ENCODE measurements around the gene SRP14.
A peak's percentile ranks its signal among the peaks of the same experiment; 100 is the strongest.
"Not testable (repeated sequence)": the region's sequence is repeated elsewhere in the genome, so short reads cannot be mapped to it uniquely, and the experiment has no call there.

Gene SRP14, protein sequence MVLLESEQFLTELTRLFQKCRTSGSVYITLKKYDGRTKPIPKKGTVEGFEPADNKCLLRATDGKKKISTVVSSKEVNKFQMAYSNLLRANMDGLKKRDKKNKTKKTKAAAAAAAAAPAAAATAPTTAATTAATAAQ

DNA sequence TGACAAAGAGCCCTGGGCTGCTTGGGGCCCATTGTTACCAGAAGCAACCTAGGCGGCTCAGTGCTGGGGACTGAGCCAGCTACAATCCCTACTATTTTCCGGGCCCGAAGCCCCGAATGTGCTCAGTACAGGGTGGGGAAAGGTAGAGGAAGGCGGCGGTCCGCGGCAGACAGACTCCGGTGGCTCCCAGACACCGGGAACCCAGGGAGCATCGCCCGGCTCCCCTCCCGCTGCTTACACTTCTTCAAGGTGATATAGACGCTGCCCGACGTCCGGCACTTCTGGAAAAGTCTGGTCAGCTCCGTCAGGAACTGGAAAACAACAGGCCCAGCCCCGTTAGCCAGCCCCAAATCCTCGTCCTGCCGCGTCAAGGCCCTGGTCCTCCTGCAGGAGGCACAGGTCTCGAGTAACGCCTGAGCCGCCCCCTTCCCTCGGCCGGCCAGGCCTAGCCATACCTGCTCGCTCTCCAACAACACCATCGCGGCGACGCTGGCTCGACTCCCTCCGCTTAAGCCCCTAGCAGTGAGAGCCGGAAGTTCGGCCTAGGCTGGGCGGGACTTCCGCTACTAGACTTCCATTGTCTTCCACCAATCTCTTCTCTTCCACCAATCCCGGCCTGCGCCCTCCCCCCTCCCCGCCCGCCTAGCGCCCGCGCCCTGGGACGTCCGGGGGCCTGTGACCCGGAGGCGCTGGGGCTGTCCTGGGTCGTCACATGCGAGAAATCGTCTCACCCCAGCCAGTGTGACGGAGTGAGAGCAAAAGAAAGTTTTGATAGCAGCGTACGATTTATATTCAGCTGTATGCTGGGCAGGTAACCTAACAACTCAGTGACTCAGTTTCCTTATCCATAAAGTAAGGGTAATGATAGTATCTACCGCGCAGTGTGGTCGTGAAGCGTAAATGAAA, at the start of gene SRP14:
TSS of gene SRP14 (minus strand) at position 544 of the 906 bp plus-strand sequence. CDS start at position 479, 65 bp downstream.
- peak; percentile 98 for DNase-seq

DNA sequence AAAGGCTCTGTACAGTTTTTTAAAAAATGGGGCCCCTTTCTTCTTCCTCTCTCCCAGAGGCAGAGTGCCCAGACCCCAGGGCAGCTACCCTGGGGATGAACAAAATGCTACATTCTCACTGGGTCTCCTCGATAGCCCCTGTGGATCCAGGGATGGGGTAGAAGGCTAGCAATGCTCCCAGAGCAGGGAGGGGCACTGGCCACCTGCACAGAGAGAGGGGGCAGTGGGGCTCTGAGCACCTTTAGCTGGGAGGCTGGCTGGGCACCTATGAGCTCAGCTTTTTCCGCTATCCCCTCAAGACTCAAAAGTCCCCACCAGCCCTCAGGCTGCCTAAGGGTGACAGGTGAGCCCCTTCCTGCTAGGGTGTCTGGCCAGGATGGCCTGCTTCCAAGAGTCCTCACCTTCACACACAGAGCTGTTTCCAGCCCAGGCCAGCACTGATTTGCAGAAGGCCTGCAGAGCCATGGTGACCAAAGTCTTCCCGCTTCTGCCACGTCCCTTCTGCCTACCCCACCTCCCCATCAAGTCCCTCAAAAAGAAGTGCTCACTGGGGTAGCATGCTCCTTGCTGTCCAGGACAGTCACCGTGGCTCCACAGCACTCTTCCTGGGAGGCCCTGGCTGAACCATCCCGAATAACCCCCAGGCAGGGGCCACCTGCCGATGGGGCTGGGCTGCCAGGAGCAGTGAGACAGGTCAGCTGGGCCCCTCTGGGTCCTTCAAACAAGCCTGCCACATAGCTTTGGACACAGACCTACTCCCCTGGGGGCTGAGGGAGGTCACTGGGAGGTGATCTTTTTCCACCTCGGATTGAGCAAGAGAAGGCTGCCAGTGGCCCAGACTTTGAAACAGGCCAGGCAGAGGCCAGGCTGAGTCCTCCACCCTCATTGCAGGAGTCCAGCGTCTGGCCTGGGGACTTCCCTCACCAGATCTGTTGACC, 49.3 kb upstream of the SRP14 start:
- DNase-seq: no peak

DNA sequence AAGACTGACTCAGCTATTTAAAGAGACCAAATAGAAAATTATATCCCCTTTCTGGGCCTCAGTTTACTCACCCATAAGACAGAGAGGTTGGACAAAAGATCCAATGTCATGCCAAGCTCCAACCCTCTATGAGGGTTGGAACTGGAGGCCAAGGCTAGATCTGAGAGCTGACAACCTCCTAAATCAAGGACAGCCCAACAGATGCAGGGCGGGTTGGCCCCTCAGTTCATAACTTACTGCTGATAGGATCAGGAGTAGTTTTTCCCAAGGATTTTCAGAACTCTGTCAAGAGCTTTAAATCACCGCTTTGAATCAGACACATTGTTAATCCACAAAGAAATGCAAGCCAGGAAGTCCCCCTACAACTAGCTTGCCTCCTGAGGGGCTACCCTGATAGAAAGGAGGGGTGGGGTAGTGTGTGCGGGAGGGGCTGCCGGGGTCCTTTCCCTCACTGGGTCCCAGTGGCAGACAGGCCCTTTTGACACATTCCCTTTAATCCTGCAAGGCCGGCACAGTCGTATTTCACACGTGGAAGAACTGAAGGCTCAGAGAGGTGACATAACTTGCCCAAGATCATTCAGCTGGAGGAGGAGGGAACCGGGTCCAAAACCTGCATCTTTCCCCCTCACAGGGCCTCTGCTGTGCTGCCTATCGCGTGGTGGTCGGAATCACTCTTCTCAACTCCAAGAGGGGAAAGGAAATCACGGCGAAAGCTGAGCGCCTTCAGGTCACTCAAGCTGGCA, 48.3 kb upstream of the SRP14 start:
- no peak for DNase-seq

DNA sequence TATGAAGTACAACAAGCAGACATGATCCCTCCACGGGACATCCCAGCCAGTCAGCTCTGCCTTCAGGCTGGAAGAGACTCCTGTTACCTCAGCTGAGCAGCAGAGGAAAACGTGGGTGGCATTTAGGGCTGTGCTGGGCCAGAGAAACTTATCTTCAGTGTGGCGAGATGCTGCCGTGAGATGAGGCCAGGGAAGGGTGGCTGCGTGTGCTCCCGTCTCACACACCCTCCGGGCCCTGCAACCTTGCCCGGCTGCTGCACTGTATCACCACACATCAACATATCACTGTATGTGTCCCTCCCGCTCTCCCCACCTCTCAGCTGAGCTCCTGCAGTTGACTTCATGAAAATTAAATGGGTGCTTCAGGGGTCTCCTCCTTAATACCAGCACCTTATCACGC, 46.3 kb upstream of the SRP14 start:
- peak; percentile 88 for DNase-seq

DNA sequence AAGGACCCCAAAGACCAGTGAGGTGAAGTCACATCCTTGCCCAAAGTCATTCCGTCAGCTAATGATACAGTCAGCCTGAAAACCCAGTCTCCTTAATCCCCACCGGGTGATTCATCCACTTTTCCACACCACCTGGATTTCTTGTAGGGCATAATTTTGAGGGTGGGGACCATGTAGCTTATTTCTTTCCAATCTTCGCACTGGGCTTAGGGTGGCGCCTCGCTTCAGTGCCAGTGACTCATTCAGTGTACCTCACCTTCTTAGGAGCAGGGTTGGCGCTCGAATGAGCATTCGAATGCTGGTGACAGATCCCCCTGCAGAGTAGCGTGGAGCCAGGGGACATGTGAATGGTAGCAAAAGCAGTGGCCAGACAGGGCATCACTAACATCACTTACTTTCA, 45.7 kb upstream of the SRP14 start:
- DNase-seq: no peak

DNA sequence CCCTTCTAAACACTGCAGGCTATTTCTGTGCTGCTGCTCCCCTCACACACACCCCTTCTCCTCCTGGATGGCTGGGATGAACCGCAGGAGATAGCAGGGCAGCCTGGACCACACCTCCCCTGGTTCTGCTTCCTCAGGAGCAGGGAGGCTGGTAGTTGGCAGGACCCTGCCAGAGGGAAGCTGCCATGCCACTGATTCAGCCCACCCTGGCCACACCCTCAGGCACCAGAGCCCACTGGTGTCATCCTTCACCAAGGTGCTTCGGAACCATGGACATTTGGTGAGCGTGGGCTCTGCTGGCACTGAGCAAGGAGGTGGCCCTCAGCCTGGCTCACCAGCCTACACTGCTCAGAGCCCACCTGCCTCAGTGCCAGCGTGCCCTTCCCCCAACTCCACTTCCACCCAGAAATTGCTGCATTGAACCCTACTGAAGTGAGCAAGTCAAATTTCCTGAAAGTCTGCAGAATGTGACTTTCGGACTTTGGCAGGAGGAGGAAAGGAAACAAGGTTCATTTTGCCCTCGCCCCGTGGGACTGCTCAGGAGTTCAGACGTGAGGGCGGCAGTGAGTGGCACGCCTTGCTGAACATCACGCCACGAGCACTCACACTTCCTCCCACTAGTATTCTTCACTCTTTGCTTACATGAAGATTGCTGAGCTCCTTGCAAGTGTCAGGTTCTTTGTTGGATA, 43.4 kb upstream of the SRP14 start:
- no peak for DNase-seq

DNA sequence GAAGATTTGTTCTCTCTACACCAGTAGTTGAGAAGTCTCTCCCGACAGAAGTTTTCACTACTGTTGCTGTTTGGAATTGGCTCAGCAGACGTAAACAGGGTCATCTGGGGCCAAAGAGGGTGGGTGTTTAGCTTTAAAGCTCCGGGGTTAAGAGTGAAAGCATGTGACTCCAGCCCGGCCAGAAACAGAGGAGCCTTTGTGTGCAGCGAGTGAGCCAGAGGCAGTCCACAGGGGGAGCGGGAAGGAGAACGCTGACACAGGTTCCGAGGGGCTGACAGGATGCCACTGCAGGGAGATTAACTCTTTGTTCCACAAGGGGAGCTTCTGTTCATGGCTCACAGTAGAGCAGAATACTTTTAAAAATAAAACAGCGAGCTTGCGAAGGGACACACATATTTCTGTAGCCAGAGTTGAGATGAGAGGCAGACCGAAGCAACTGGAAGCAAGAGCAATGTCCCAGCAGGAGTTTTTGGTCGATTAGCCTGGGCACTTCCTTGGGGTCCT, 42.8 kb upstream of the SRP14 start:
- peak; percentile 65 for DNase-seq

DNA sequence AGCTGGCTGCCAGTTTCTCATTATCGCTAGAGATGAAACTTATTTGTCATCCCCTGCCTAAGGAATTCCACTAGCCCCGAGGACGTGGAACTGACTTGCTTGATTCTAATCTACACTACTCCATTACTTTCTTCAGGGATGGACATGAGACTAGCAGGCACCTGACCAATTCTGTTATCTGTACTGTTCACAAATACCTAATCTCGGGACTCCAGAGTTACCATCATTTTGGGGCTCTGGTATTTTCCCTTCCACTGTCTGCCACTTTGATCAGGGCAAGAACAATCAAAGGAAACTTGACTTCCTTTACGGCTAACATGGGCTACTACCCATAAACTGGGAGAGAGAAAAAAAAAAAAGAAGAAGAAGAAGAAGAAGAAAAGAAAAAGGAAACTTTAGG, 41.9 kb upstream of the SRP14 start:
- DNase-seq: peak; percentile 59

DNA sequence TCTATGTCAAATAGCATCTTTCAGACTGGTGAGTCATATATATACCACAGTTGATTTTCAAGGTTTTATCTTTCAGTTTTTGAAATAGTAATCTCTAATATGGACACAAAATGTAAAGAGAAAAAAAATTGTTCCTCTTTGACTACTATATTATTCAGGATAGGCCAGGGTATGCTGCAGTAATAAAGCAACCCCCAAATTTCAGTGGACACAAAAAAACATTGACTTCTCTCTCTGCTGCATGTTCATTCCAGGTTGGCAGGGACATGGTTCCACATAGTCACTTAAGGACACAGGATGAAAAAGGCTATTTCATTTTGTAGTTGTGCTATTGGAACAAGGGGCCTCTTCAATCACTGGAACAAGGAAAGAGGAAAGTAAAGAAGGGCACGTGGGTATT, 41.1 kb upstream of the SRP14 start:
- DNase-seq: no peak

DNA sequence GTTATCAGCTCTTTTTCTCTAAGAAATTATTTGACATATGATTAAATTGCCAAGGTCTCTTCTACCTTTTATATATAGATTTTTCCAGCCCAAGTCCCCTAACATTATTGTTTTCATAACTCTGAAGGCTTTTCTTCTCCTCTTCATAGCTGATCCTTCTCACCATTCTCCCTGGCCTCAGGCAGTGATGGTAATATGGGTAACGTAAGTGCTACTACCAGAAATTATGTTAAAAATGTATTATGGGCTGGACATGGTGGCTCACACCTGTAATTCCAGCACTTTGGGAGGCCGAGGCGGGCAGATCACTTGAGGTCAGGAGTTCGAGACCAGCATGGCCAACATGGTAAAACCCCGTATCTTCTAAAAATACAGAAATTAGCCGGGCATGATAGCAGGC, 40.5 kb upstream of the SRP14 start:
- no peak for DNase-seq

DNA sequence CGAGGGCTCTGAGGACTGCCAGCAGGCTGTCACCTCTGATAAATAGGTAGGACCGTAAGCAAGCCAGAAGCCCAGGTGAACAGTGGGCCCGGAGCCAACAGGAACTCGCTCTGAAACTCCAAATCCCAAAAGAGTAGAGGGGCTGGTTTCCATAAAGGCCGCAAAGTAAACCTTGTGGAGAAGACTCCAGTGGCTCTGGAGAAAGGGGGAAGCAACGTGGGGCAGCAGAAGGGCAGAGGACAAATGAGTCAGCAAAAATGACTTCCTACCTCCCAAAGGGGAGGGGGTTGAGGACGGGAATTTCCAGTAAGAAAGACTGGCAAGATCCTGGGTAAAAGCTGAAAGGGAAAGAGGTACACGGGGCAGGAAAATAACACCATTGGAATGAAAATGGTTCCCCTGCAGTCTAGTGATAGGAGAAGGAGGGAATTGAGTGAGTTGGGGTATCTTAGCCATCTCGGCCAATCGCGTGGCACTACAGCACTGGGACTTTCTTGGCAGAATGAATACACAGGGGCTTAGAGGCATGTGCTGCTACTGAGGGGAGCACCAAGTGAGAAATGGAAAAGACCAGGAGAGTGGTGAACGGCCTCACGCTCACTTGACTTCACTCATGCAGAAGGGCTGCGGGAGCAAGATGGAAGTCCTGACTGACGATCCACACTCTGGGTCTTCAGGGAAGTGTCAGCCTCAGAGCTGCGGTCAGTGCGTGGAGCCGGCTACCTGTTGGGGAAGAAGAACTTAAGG, 36.5 kb upstream of the SRP14 start:
- no peak for DNase-seq

DNA sequence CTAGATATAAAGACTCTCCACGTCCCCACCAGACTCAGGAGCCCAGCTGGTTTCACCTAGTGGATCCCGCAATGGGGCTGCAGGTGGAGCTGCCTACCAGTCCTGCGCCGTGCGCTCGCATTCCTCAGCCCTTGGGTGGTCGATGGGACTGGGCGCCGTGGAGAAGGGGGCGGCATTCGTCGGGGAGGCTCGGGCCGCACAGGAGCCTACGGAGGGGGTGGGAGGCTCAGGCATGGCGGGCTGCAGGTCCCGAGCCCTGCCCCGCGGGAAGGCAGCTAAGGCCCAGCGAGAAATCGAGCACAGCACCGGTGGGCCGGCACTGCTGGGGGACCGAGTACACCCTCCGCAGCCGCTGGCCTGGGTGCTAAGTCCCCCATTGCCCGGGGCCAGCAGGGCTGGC, 35.7 kb upstream of the SRP14 start:
- not testable (repeated sequence) for DNase-seq

DNA sequence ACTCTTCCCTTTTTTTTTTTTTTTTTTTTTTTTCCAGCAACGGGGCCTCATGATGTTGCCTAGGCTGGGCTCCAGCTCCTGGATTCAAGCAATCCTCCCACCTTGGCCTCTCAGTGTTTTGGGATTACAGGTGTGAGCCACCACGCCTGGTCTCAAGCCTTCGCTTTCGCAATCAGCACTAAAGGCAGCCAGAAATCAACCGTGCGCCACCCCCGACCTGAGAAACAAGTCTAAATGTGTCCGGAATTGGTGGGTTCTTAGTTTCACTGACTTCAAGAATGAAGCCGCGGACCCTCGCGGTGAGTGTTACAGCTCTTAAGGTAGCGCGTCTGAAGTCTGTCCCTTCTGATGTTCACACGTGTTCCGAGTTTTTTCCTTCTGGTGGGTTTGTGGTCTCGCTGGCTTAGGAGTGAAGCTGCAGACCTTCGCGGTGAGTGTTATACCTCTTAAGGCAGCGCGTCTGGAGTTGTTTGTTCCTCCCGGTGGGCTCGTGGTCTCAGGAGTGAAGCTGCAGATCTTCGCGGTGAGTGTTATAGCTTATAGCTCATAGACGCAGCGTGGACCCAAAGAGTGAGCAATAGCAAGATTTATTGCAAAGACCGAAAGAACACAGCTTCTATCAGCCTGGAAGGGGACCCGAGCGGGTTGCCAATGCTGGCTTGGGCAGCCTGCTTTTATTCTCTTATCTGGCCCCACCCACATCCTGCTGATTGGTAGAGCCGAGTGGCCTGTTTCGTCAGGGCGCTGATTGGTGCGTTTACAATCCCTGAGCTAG, 34.9 kb upstream of the SRP14 start:
- DNase-seq: not testable (repeated sequence)

DNA sequence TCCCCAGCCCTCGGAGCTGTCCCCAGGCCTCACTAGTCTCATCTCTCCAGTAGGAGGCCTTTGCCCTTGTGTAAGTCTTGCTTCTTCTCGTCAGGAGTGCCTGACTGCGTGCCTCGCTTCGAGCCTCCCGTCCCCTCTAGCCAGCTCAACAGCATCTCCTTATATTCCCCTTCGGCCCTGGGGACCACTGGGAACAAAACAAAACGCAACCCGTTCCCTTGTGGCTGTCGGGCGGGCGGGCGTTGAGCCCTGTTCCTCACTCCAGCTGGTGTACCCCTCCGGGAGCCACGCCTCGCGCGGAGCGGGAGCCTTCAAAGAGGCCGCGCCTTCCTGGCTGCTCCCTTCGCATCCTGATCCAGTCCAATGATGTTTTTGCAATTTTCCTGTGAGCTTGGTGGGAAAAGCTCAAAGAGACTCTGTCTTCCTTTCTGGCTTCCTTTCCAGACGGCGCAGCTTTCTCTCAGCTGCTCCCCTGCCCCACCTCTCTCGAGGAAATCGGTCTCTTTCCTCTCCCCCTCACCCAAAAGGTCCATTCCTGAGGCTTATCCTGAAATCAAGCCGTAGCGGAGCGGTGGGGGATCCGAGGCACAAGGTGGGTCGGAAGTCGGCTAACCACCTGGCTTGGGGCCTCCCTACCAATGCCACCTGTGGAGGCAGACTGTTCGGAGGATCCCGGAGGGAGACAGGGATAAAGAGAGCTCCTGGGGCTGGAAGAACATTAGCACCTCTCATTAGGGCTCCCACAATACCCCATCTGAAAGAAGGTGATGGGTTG, 33.4 kb upstream of the SRP14 start:
- no peak for DNase-seq

DNA sequence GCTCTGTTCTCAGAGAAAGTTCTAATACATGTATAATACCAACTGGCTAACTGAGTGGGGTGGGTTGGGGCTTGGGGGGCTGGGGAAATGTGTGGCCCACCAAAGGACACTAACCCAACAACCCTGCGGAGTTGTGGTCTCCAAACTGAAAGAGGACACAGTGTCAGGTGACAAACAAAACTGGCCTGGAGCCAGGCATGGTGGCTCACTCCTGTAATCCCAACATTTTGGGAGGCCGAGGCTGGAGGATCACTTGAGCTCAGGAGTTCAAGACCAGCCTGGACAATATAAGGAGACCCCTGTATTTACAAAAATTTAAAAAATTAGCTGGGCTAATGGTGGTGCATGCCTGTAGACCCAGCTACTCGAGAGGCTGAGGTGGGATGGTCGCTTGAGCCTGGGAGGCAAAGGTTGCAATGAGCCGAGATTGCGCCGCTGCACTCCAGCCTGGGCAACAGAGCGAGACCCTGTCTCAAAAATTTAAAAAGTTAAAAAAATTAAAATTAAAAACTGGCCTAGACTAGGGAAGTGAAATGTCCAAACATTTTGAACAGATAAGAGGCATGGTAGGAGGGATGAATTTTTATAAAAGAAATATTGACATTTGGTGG, 31.7 kb upstream of the SRP14 start:
- no peak for DNase-seq

DNA sequence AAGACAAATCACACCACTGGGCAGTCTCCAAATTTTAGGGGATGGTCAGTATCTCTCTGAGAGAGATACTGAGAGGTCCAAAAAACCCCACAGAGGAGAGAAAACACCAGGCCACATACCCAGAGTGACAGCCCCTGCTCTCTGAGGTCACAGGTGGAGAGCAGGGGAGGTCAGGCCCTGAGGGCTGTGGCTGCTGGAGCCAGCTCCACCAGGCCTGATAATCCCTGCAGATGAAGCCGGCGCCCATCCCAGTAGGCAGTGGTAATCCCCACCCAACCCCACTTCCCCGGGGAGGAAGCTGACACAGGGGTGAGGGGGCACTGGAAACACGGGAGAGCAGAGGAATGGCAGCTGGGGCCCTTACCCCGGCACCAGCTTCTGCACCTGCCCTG, 31.2 kb upstream of the SRP14 start:
- DNase-seq: no peak

DNA sequence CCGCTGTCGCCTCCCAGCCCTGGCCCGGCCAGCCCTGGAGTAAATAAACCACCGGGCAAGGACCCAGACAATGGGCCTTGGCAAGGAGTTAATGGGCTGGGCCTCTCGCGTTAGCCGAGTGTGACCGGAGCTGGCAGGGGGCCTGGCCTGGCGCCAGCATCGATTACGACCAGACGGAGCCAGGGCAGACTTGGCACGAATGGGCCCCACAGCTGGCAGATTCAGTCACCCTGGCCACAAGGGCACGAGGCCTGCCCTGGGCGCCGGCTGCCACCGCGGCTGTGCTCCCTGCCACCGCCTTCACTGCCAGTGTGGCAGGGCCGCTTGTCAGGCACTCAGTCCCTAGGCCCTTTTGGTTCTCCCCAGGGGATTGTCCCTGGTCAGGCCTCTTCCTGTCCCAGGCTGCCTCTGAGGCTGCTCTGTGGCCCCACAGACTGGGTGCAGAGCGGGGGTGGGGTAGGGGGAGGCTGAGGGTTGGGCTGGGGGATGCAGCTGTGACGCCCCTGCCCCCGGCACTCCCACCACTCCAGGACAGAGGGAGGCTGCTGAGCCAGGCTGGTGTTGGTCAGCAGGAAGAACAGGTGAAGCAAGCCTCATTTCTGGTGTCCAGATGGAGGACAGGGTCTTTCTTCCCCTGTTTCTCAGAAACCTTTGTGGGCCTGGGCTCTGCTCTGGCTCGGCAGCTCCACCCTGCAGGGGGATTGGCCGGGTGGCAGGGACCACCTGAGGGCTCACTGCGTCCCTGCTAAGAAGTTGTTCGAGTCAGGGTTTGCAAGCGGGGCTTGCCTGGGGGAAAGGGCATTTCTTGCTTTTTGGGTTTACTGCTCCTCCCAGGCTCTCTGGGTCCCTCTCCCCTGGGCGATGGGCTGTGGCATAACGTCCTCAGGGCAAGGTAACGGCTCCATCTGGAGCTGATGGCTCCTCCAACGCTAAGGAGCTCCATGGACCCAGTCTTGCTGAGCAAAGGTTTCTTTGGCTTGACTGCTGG, 30.5 kb upstream of the SRP14 start:
- peak; percentile 94 for DNase-seq
